HepG2 (cell line): ENCODE data around the gene ANXA7. TPM values are rescaled to one million over a fixed set of nuclear protein-coding genes. Genes with fewer than 3 reads are reported as not detected.

ENCODE experiments used
- ATAC-seq: fragments of 200-7000 bp; cut with Tn5 transposase; 3 replicates; pipeline ENCODE4 v1.9.1; 2020; ENCODE audit warnings: mild to moderate bottlenecking, moderate library complexity
- BruUV-seq: library from RNA; stranded (reverse); fragments of 400-500 nt; replicated peaks from 2 replicates; lab custom pipeline; 2021; lab: Mats Ljungman, UMichigan
- CTCF ChIA-PET: fragments of 300-600 bp; formaldehyde crosslinking; extraction: SDS; loops from one replicate; lab custom pipeline; 2021; ENCODE audit warnings: low total read pairs, inconsistent platforms, low intra/inter-chr PET ratio; lab: Yijun Ruan, JAX
- POLR2A ChIA-PET: fragments of 350-600 bp; sonication (Branson Sonifier 250); formaldehyde crosslinking; loops from one replicate; lab custom pipeline; 2020; ENCODE audit warnings: antibody characterized with exemption, inconsistent platforms; lab: Yijun Ruan, JAX
- DNase-seq: peaks from one replicate; pipeline ENCODE4 v3.0.0-alpha.2; 2015; ENCODE audit warnings: low spot score
- FAIRE-seq: peaks from 3 replicates; lab custom pipeline; 2011; peaks lifted over from hg19 to GRCh38; lab: Jason Lieb, UNC
- H2AFZ ChIP-seq: one replicate; pipeline ENCODE4 v1.6.1; 2011; ENCODE audit warnings: low read length, inconsistent platforms
- H3K27ac ChIP-seq: fragments of 300-600 bp; 3 replicates; pipeline ENCODE4 v1.8.0; 2011; ENCODE audit warnings: mixed run types, mild to moderate bottlenecking, mixed read lengths, low read length, inconsistent platforms; ENCODE audit not compliant: insufficient read depth; ENCODE audit errors: extremely low read length
- H3K27me3 ChIP-seq, 2 experiments: fragments of 200-600 bp in 1 of 2; 2 replicates in 1 of 2; 3 replicates in 1 of 2; pipeline versions ENCODE4 v1.6.0 to v1.8.0; 2011; ENCODE audit warnings: low read length in 2 of 2, mild to moderate bottlenecking in 2 of 2, moderate library complexity in 2 of 2, inconsistent platforms in 1 of 2; ENCODE audit not compliant: insufficient read depth in 2 of 2, control insufficient read depth in 1 of 2
- H3K36me3 ChIP-seq, 2 experiments: fragments of 200-600 bp in 1 of 2; replicated peaks in 1 of 2; 2 replicates in 1 of 2; 3 replicates in 1 of 2; pipeline versions ENCODE4 v1.5.1 to v1.8.0; 2011; ENCODE audit warnings: low read length in 2 of 2, inconsistent platforms in 1 of 2; ENCODE audit not compliant: insufficient read depth in 2 of 2, control insufficient read depth in 1 of 2
- H3K4me1 ChIP-seq: 2 replicates; pipeline ENCODE4 v1.5.1; 2012; ENCODE audit warnings: low read length, inconsistent platforms; ENCODE audit not compliant: insufficient read depth
- H3K4me2 ChIP-seq: 2 replicates; pipeline ENCODE4 v1.6.0; 2011; ENCODE audit warnings: low read depth, low read length, inconsistent platforms
- H3K4me3 ChIP-seq, 3 experiments: fragments of 200-600 bp in 1 of 3; sonication (generic), shearing (Covaris generic) in 1 of 3; replicated peaks in 1 of 3; 2 replicates each; pipeline ENCODE4 v1.5.1; 2011 to 2016; ENCODE audit warnings: low read length in 3 of 3, inconsistent platforms in 2 of 3, low read depth in 2 of 3, mild to moderate bottlenecking in 2 of 3, control low read depth in 1 of 3, mixed read lengths in 1 of 3; ENCODE audit not compliant: insufficient read depth in 1 of 3
- H3K79me2 ChIP-seq: one replicate; pipeline ENCODE4 v1.6.1; 2011; ENCODE audit warnings: low read length, inconsistent platforms; ENCODE audit not compliant: insufficient read depth
- H3K9ac ChIP-seq: 2 replicates; pipeline ENCODE4 v1.6.0; 2011; ENCODE audit warnings: mild to moderate bottlenecking, low read depth, low read length, inconsistent platforms; ENCODE audit not compliant: insufficient read depth
- H3K9me3 ChIP-seq: 2 replicates; pipeline ENCODE4 v1.5.1; 2012; ENCODE audit warnings: mild to moderate bottlenecking, low read length
- H4K20me1 ChIP-seq: 2 replicates; pipeline ENCODE4 v1.6.0; 2011; ENCODE audit warnings: inconsistent platforms, mild to moderate bottlenecking, low read length, moderate library complexity; ENCODE audit not compliant: insufficient read depth
- MIER2 ChIP-seq: IDR thresholded peaks from 2 replicates; pipeline ENCODE4 v1.6.1; 2016; ENCODE audit warnings: missing biosample characterization, missing genetic modification reagents
- REST ChIP-seq, 2 experiments: IDR thresholded peaks; 2 replicates each; pipeline ENCODE4 v1.6.1; 2011 to 2012; ENCODE audit warnings: low read length in 2 of 2, borderline replicate concordance in 1 of 2, low read depth in 1 of 2, mild to moderate bottlenecking in 1 of 2, moderate library complexity in 1 of 2
- SMC3 ChIP-seq: IDR thresholded peaks from 2 replicates; pipeline ENCODE4 v1.6.1; 2011; ENCODE audit warnings: low read length, improper control_type of control experiment
- WGBS: methylation state at CpG from one replicate; pipeline ENCODE4 v1.1.6; 2017; ENCODE audit warnings: low lambda C conversion rate; 5-methylcytosine and 5-hydroxymethylcytosine counted together
- in situ Hi-C: cut with HindIII; loops from 2 replicates; pipeline ENCODE4 v1.10.0; 2017; ENCODE audit warnings: low pct_unique_long_range_greater_than_20kb; ENCODE audit not compliant: extremely low pct_ligation_motif_present
- intact Hi-C: fragments of 100-400 bp; cut with micrococcal nuclease; formaldehyde crosslinking; loops from one replicate; pipeline ENCODE4 v1.10.0; 2022; ENCODE audit not compliant: unreplicated experiment
- polyA plus RNA-seq, 8 experiments: library from polyadenylated mRNA; depleted of rRNA in 3 of 8; stranded (reverse) in 7 of 8; unstranded in 1 of 8; fragments of >200 nt; fragmentation: Illumina TruSeq in 4 of 8; extraction: Trizol in 4 of 8; gene quantifications; 2 replicates each; pipeline versions ENCODE4 v1.2.1 to v1.2.3, GENCODE V29; 2011 to 2016; ENCODE audit warnings: low read depth in 4 of 8, missing spikeins in 1 of 8, mixed read lengths in 1 of 8; ENCODE audit not compliant: insufficient read depth in 1 of 8
- total RNA-seq, 5 experiments: library from RNA; depleted of rRNA; stranded (reverse); fragments of >200 nt; fragmentation: Illumina TruSeq; extraction: Trizol; gene quantifications; 2 replicates each; pipeline ENCODE4 v1.2.3, GENCODE V29; 2016; ENCODE audit warnings: low read depth in 1 of 5

ANXA7 gene
- total and polyA plus RNA-seq, 2 of the 13 experiments (the other 11 are each of a cell fraction or from before 2014, with no cell fraction given) = 54.8 to 89.0 TPM

DNA sequence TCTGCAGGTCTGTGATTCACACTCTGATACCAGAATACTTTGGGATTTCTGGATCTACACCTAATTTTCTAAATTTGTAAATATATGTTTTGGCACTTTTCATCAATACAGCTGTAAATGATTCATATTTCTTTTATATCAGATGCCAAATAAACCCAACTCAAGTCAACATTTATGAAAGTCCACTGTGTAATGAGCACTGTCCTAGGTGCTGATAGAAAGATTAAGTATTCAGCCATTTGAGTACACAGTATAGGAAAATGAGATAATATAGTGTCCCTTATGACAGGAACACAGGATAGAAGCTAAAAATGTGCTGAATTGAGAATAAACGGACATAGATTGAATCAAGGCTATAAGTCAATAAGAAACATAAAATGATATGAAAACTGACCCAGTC lies 6.4 kb downstream of the ANXA7 start:
- CTCF ChIA-PET = no interaction called here

More for the DNA sequence above, 6.4 kb downstream of the ANXA7 start:
- TF ChIP-seq REST (IDR thresholded peaks at IDR 0.05; ENCODE audit: borderline replicate concordance in 1 of 2, low read depth in 1 of 2, low read length in 2 of 2) (peak in 1 of 2 experiments; percentile 79; a peak in 1 of 4 replicates), MIER2 (peak; percentile 48; the same call in 1 of the 2 replicates), SMC3 (no peak)
- intact Hi-C loops (no loop called here), in situ Hi-C loops (no loop called here)
- POLR2A ChIA-PET = no interaction called here
- no peak overlapping the region for H3K27ac ChIP-seq
- DNase-seq (no peak), ATAC-seq (no peak), FAIRE-seq (no peak)
- 93% methylated on average over 1 of the region's 1 CpG for WGBS
- H3K9me3 ChIP-seq = no peaks in the 10 kb centered on the region
- peaks cover 0 to 6% of the 10 kb centered on the region in 2 experiments; a peak in 1 of 5 replicates for H3K36me3 ChIP-seq
- H3K9ac ChIP-seq = no peak overlapping the region
- no peaks in the 10 kb centered on the region for H3K27me3 ChIP-seq
- H4K20me1 ChIP-seq = peaks cover 19% of the 10 kb centered on the region
- peaks cover 85% of the 10 kb centered on the region for H3K79me2 ChIP-seq
- peaks cover 33% of the 10 kb centered on the region for H3K4me1 ChIP-seq
- H2AFZ ChIP-seq = no peak overlapping the region
- H3K4me3 ChIP-seq = no peak overlapping the region
- BruUV-seq = no TSS peak
- H3K4me2 ChIP-seq = no peak overlapping the region
